ENCODE results near the gene LMO7.

The LMO7 gene

GRCh38 chr13:75907044-75907443 lies 270.9 kb downstream of the LMO7 start:
- TF ChIP-seq CTCF (IDR thresholded peaks at IDR 0.05; ENCODE audit: insufficient read depth, low read depth, low read length, missing control alignments): no peak

GRCh38 chr13:75908141-75908540 lies 272.0 kb downstream of the LMO7 start:
- no peak overlapping the region for H3K4me3 ChIP-seq (ENCODE audit: low read depth, low read length)
- no peak for TF ChIP-seq CTCF (IDR thresholded peaks at IDR 0.05; ENCODE audit: insufficient read depth, low read depth, low read length, missing control alignments)
- DNase-seq (ENCODE audit: low read depth): no peak

More at GRCh38 chr13:75907044-75907443, 270.9 kb downstream of the LMO7 start:
- DNase-seq (ENCODE audit: low read depth): no peak
- no peak overlapping the region for H3K4me3 ChIP-seq (ENCODE audit: low read depth, low read length)

Data from GM12865 (cell line).